B cell (primary cell): Measurements from ENCODE around the gene LRP4. TPM values are rescaled to one million over a fixed set of nuclear protein-coding genes. Genes with fewer than 3 reads are reported as not detected.

Experiments
- ATAC-seq: fragments of 200-7000 bp; cut with Tn5 transposase; one replicate; pipeline ENCODE4 v1.10.0; 2021; ENCODE audit warnings: low read depth, mild to moderate bottlenecking, moderate number of reproducible peaks, moderate library complexity
- CTCF ChIA-PET: fragments of 350-600 bp; sonication (Branson Sonifier 250); formaldehyde crosslinking; loops from one replicate; lab custom pipeline; 2021; ENCODE audit warnings: antibody characterized with exemption, inconsistent platforms; lab: Charles Lee
- POLR2A ChIA-PET: fragments of 350-600 bp; sonication (Branson Sonifier 250); formaldehyde crosslinking; loops from one replicate; lab custom pipeline; 2021; ENCODE audit warnings: antibody characterized with exemption; lab: Charles Lee
- DNase-seq: peaks from one replicate; pipeline ENCODE4 v3.0.0; 2013
- H2AFZ ChIP-seq: 2 replicates; pipeline ENCODE4 v1.6.1; 2012; ENCODE audit warnings: mild to moderate bottlenecking, low read depth, low read length; ENCODE audit not compliant: insufficient read depth, poor library complexity, severe bottlenecking
- H3K27ac ChIP-seq, 2 donors: 1 replicate in 1 of 2; 2 replicates in 1 of 2; pipeline ENCODE4 v1.5.1; 2012 to 2013; ENCODE audit warnings: low read length in 2 of 2, mild to moderate bottlenecking in 2 of 2, moderate library complexity in 1 of 2
- H3K27me3 ChIP-seq, 4 experiments: fragments of 200-600 bp in 1 of 4; sonication (generic) in 1 of 4; replicated peaks in 1 of 4; 1 replicate in 2 of 4; 2 replicates in 2 of 4; pipeline versions ENCODE4 v1.6.1 to v1.7.0; 2013 to 2016; ENCODE audit warnings: low read length in 3 of 4, mild to moderate bottlenecking in 2 of 4, mixed read lengths in 1 of 4, moderate library complexity in 1 of 4; ENCODE audit not compliant: insufficient read depth in 4 of 4, control insufficient read depth in 3 of 4; ENCODE audit errors: control extremely low read depth in 1 of 4
- H3K36me3 ChIP-seq, 2 experiments: replicated peaks in 1 of 2; 1 replicate in 1 of 2; 2 replicates in 1 of 2; pipeline versions ENCODE4 v1.6.1 to v1.7.1; 2013; ENCODE audit warnings: low read length in 1 of 2; ENCODE audit not compliant: insufficient read depth in 2 of 2, control insufficient read depth in 1 of 2; ENCODE audit errors: control extremely low read depth in 1 of 2, extremely low read depth in 1 of 2
- H3K4me1 ChIP-seq, 2 donors: fragments of 200-600 bp in 1 of 2; sonication (generic) in 1 of 2; 1 replicate in 1 of 2; 2 replicates in 1 of 2; pipeline versions ENCODE4 v1.5.1 to v1.6.1; 2013 to 2017; ENCODE audit warnings: low read length in 2 of 2; ENCODE audit not compliant: control insufficient read depth in 2 of 2, insufficient read depth in 2 of 2
- H3K4me2 ChIP-seq: replicated peaks from 2 replicates; pipeline ENCODE3; 2012; ENCODE audit warnings: mild to moderate bottlenecking, low read depth, low read length; ENCODE audit not compliant: poor library complexity, severe bottlenecking
- H3K4me3 ChIP-seq, 5 experiments: fragments of 200-600 bp in 1 of 5; sonication (generic) in 1 of 5; 1 replicate in 3 of 5; 2 replicates in 2 of 5; pipeline versions ENCODE4 v1.5.1 to v1.7.0; 2011 to 2016; ENCODE audit warnings: low read length in 4 of 5, mild to moderate bottlenecking in 4 of 5, low read depth in 2 of 5, control low read depth in 1 of 5, moderate library complexity in 1 of 5; ENCODE audit not compliant: insufficient read depth in 1 of 5; ENCODE audit errors: control extremely low read depth in 1 of 5, extremely low read depth in 1 of 5
- H3K79me2 ChIP-seq: fragments of 200-600 bp; sonication (generic); one replicate; pipeline ENCODE4 v1.6.0; 2016; ENCODE audit warnings: low read length; ENCODE audit not compliant: control insufficient read depth, insufficient read depth
- H3K9ac ChIP-seq: fragments of 200-600 bp; sonication (generic); 2 replicates; pipeline ENCODE4 v1.6.1; 2017; ENCODE audit warnings: mild to moderate bottlenecking, low read length, moderate library complexity
- H3K9me3 ChIP-seq, 3 donors: one replicate each; pipeline versions ENCODE4 v1.6.1 to v1.7.1; 2013; ENCODE audit warnings: low read length in 2 of 3; ENCODE audit not compliant: control insufficient read depth in 2 of 3, insufficient read depth in 1 of 3; ENCODE audit errors: control extremely low read depth in 1 of 3
- H4K20me1 ChIP-seq: 2 replicates; pipeline ENCODE4 v1.6.0; 2012; ENCODE audit warnings: mild to moderate bottlenecking, low read length; ENCODE audit not compliant: insufficient read depth, control insufficient read depth, poor library complexity, severe bottlenecking
- H3K27ac Mint-ChIP-seq: one replicate; pipeline ENCODE4 v1.8.0; 2021; ENCODE audit warnings: mixed read lengths
- H3K27me3 Mint-ChIP-seq: one replicate; pipeline ENCODE4 v1.8.0; 2021; ENCODE audit warnings: mixed read lengths
- H3K4me1 Mint-ChIP-seq: one replicate; pipeline ENCODE4 v1.8.0; 2021; ENCODE audit warnings: mixed read lengths
- H3K4me3 Mint-ChIP-seq: one replicate; pipeline ENCODE4 v1.8.0; 2021; ENCODE audit warnings: mixed read lengths
- H3K9me3 Mint-ChIP-seq: one replicate; pipeline ENCODE4 v1.8.0; 2022; ENCODE audit warnings: mixed read lengths; ENCODE audit not compliant: insufficient read depth
- CTCF ChIP-seq: fragments of 200-600 bp; IDR thresholded peaks from one replicate; pipeline ENCODE4 v1.8.0; 2022; ENCODE audit warnings: antibody characterized with exemption, mild to moderate bottlenecking
- EZH2 ChIP-seq: IDR thresholded peaks from 2 replicates; pipeline ENCODE4 v1.6.1; 2012; ENCODE audit warnings: borderline replicate concordance, low read depth, mild to moderate bottlenecking, moderate library complexity, low read length; ENCODE audit not compliant: insufficient read depth, poor library complexity, severe bottlenecking
- WGBS: methylation state at CpG from one replicate; pipeline ENCODE4 v1.1.5; 2013; ENCODE audit warnings: missing lambda C conversion rate; ENCODE audit not compliant: insufficient coverage; 5-methylcytosine and 5-hydroxymethylcytosine counted together
- intact Hi-C: fragments of 100-400 bp; cut with micrococcal nuclease; formaldehyde crosslinking; loops from one replicate; pipeline ENCODE4 v1.10.0; 2022
- polyA plus RNA-seq: library from polyadenylated mRNA; depleted of rRNA; stranded (reverse); fragments of >200 nt; gene quantifications from 2 replicates; pipeline ENCODE4 v1.2.3, GENCODE V29; 2012
- total RNA-seq, 2 donors: library from RNA; stranded (reverse); fragments of 120-200 nt in 1 of 2; gene quantifications; 1 replicate in 1 of 2; 2 replicates in 1 of 2; pipeline versions ENCODE4 v1.2.3 to v1.2.4, GENCODE V29; 2013 to 2022

LRP4 gene
- total and polyA plus RNA-seq, 2 donors (not counting 1 experiment from before 2014, with no cell fraction given), result not detected

GRCh38 chr11:46855167-46855566 is 63.2 kb downstream of the LRP4 start:
- Histone ChIP-seq H3K36me3 (no peaks in the 10 kb centered on the region), H3K27me3 (no peaks in the 10 kb centered on the region), H3K4me1 (no peaks in the 10 kb centered on the region), H2AFZ (no peak overlapping the region), H3K9ac (no peak overlapping the region), H3K4me2 (no peak overlapping the region), H3K79me2 (no peaks in the 10 kb centered on the region), H3K27ac (no peak overlapping the region), H3K9me3 (no peaks in the 10 kb centered on the region), H3K4me3 (no peak overlapping the region), H4K20me1 (no peaks in the 10 kb centered on the region)
- H3K27ac Mint-ChIP-seq, result no peak overlapping the region
- no peaks in the 10 kb centered on the region for H3K4me1 Mint-ChIP-seq
- ATAC-seq (no peak), DNase-seq (no peak)
- ChIA-PET CTCF (interaction anchor here (0.6 kb wide), 1 partner anchor 298 kb away, joined by 3 read pairs; no protein-coding TSS in a partner anchor), POLR2A (no interaction called here)
- TF ChIP-seq EZH2 (no peak), CTCF (no peak)
- no CpG with 5 or more reads among the region's 3 CpGs for WGBS
- H3K27me3 Mint-ChIP-seq, result no peaks in the 10 kb centered on the region
- no peak overlapping the region for H3K4me3 Mint-ChIP-seq
- intact Hi-C loops, result no loop called here
- no peaks in the 10 kb centered on the region for H3K9me3 Mint-ChIP-seq

- no peak overlapping the region for H3K27ac Mint-ChIP-seq
- intact Hi-C loops, result no loop called here
- peaks cover 9% of the 10 kb centered on the region for H3K4me1 Mint-ChIP-seq
- WGBS, result 100% methylated on average over 4 of the region's 10 CpGs
- Histone ChIP-seq H3K4me3 (no peak overlapping the region), H3K9me3 (no peaks in the 10 kb centered on the region), H3K27me3 (no peaks in the 10 kb centered on the region), H3K79me2 (no peaks in the 10 kb centered on the region), H3K36me3 (no peaks in the 10 kb centered on the region), H3K4me2 (no peak overlapping the region), H3K27ac (no peak overlapping the region), H3K9ac (no peak overlapping the region), H2AFZ (no peak overlapping the region), H3K4me1 (peaks cover 4% of the 10 kb centered on the region in 2 donors), H4K20me1 (no peaks in the 10 kb centered on the region)
- H3K9me3 Mint-ChIP-seq, result no peaks in the 10 kb centered on the region
- DNase-seq (no peak), ATAC-seq (no peak)
- no peak for TF ChIP-seq CTCF
- no peak for TF ChIP-seq EZH2
- CTCF ChIA-PET, result no interaction called here
- no peaks in the 10 kb centered on the region for H3K27me3 Mint-ChIP-seq
- POLR2A ChIA-PET, result no interaction called here
- H3K4me3 Mint-ChIP-seq, result no peak overlapping the region
Measured at GRCh38 chr11:46850829-46851380, 67.4 kb downstream of the LRP4 start.
